Fibroblast of lung (primary cell): Measurements from ENCODE around the gene IGFLR1.

Source experiments
- EZH2 ChIP-seq: IDR thresholded peaks from 2 replicates; pipeline ENCODE4 v1.5.1; 2012; ENCODE audit warnings: low read length, control low read depth, mild to moderate bottlenecking; ENCODE audit errors: missing control alignments
- TF ChIP-seq, protein P1 (sequence below), 2 donors: IDR thresholded peaks in 1 of 2; conservative IDR thresholded peaks in 1 of 2; 1 replicate in 1 of 2; 2 replicates in 1 of 2; pipeline ENCODE4 v1.5.1; 2011 to 2012; ENCODE audit warnings: low read length in 2 of 2, control low read depth in 1 of 2, inconsistent platforms in 1 of 2, low read depth in 1 of 2, mild to moderate bottlenecking in 1 of 2

DNA sequence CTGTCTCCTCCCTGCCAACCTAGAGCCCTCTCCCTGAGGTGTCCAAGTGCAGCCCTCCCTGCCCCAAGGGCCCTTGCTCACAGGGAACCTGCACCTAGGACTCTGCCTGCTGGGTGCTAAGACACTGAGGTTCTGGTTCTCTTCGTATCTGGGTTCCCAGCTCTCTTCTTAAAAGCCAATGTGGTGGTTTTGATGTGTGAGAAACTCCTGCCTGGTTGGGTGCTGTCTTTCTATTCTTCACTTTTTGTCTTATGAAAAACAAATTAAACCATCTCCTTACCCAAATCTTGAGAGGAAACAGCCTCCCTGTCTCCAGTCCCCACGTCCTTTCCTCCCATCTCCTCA is 28.8 kb downstream of the IGFLR1 start:
- TF ChIP-seq, protein P1, sequence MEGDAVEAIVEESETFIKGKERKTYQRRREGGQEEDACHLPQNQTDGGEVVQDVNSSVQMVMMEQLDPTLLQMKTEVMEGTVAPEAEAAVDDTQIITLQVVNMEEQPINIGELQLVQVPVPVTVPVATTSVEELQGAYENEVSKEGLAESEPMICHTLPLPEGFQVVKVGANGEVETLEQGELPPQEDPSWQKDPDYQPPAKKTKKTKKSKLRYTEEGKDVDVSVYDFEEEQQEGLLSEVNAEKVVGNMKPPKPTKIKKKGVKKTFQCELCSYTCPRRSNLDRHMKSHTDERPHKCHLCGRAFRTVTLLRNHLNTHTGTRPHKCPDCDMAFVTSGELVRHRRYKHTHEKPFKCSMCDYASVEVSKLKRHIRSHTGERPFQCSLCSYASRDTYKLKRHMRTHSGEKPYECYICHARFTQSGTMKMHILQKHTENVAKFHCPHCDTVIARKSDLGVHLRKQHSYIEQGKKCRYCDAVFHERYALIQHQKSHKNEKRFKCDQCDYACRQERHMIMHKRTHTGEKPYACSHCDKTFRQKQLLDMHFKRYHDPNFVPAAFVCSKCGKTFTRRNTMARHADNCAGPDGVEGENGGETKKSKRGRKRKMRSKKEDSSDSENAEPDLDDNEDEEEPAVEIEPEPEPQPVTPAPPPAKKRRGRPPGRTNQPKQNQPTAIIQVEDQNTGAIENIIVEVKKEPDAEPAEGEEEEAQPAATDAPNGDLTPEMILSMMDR (conservative IDR thresholded peaks at IDR 0.05 in 1 of 2, IDR thresholded peaks at IDR 0.05 in 1 of 2; ENCODE audit: low read depth in 1 of 2, low read length in 2 of 2), result no peak
- TF ChIP-seq EZH2, result no peak
